Stimulated activated CD4-positive, alpha-beta T cell treated with anti-CD3 and anti-CD28 coated beads, Interleukin-12 subunit alpha, Interleukin-12 subunit beta, amount 100 ng/mL, for 24 hours (primary cell): Measurements from ENCODE around the gene SCYL3.
"Not testable (repeated sequence)": the region's sequence is repeated elsewhere in the genome, so short reads cannot be mapped to it uniquely, and the experiment has no call there.

Experiments
- DNase-seq, 2 experiments: peaks; one replicate each; pipeline ENCODE4 v3.0.0-alpha.2; 2020; ENCODE audit warnings: low read depth in 2 of 2

SCYL3 gene, protein sequence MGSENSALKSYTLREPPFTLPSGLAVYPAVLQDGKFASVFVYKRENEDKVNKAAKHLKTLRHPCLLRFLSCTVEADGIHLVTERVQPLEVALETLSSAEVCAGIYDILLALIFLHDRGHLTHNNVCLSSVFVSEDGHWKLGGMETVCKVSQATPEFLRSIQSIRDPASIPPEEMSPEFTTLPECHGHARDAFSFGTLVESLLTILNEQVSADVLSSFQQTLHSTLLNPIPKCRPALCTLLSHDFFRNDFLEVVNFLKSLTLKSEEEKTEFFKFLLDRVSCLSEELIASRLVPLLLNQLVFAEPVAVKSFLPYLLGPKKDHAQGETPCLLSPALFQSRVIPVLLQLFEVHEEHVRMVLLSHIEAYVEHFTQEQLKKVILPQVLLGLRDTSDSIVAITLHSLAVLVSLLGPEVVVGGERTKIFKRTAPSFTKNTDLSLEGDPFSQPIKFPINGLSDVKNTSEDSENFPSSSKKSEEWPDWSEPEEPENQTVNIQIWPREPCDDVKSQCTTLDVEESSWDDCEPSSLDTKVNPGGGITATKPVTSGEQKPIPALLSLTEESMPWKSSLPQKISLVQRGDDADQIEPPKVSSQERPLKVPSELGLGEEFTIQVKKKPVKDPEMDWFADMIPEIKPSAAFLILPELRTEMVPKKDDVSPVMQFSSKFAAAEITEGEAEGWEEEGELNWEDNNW

DNA sequence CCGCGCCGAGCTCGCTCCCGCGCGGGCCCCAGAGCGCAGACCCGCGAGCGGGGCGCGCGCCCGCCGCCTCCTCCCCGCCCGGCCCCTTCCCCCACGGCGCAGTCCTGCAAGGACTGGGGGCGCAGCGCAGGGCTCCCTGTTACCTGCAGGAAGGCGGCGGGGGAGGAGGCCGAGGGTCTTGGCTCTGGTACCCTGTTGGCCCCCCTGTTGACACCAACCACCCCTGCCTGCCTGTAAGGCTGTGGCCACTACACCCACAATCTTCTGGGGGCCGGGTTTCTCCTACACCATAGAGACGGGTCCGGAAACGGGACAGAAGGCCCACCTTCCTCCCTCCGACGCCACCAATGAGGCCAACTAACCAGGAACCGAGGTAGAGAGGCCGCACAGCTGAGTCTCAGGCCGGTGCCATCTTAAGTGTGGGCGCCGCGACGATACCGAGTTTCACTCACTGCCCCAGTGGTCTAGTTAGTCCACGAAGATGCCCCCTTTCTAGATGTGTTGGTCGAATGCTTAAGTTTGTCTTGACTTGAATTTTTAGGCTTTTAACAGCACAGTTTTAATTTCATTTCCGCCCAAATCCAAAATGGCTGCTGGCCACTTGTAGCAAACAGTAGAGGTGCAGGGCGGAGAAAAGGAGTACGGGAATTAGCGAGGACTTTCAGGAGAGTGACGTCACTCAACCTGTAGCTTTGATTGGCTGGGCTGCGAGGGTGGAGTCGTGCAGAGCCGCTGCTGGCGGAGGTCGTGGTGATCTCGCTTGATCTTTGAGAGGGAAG, at the start of gene SCYL3:
TSS of gene SCYL3 (minus strand) at position 252 of the 779 bp plus-strand sequence. CDS start 5,056 bp downstream, outside the sequence.
- DNase-seq = peak; percentile 82 to 83

DNA sequence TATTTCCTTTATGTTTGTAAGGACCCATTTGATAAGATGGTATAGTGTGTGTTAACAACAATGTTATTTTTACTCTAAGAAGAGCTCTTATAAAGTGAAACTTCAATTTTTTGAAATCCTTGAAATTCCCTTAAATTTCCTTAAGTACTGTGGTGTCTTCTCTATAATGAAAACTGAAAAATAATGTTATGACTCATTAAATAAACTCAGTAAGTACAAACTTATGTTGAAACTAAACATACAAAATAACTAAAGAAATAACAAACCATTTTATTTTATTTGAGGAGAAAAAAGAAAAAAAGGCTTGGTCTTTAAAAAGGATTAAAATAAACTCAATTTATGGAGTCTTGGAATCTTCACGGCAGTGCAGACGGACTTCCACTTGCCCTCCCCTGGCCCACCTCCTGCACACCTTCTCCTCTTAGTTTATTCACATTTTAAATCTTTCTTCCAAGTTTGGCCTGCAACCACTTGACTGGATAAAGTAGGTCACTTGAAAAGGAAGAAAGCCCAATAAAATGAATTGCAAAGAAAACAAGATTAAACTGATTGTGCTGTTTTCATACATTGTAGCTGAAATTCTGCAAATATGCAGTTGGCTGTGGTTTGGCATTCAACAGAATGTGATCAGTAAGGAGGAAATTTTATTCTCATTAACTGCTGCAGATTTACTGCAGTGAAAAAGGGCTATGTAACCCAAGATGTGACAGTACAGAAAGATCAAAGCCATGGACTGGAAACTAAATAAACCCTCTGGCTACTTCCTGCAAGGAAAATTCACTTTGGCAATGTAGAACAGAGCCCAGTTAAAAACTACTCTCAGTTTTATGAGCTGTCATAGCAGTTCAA, 48.5 kb upstream of the SCYL3 start:
- no peak for DNase-seq

DNA sequence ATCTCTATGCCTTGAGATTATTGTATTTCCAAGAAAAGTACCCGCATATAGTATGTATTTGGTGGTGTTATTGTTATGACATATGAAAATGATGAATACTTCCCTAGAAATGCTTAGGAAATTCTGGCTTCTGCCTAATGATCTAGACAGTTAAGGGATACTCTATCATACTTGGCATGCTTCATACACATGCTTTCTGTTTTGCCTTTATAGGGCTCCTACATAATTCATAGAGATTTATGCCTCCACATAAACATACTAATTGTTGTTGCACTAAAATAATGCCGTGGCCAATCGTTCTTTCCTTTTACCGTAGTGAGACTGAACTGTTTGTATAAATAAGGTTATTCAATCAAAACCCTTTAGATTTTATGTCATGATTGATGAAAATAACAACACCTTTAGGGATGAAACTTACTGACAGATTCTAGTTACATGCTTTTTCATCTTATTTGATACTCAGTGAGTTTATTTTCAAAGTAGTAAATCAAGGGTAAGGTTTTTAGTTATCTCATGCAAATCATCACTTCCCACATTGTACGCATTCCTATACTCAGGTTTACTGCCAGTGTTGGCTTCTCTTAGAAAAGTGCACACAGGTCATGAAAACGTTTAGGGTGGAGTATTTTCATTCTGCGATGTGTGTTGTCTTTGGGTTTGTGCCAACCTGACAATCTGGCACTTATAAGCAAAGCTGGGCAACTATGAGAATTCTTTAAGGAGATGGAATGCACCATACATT, 40.5 kb upstream of the SCYL3 start:
- DNase-seq = no peak

GRCh38 chr1:169931795-169932231, 38.1 kb upstream of the SCYL3 start:
- no peak for DNase-seq

GRCh38 chr1:169929210-169929526, 35.5 kb upstream of the SCYL3 start:
- no peak for DNase-seq

DNA sequence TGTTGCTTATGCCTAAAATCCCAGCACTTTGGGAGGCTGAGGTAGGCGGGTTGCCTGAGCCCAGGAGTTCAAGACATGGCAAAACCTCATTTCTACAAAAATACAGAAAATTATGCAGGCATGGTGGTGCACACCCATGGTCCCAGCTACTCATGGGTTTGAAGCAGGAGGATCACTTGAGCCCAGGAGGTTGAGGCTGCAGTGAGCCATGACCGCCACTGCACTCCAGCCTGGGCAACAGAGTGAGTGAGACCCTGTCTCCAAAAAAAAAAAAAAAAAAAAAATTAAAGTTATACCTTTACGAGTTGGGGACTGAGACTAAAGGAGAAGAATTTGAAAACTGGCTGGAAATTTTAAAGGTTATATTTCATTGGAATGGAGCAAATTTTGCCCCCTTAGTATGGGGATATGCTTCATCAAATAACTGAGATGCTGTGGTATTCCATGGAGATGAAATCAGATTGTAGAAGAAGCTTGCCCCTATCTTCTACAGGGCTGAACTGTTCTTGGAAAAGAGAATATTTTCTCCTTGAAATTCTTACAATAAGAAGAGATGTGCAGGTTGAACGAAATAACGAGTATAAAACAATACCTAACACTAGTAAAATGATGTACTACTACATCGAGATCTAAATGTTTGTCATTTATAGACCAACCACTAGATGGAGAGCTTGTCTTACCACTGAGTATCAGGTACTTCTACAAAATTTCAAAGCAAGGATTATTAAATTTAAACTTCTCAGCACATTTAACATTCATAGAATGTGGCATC, 34.9 kb upstream of the SCYL3 start:
- DNase-seq = no peak

- no peak for DNase-seq
Observed at GRCh38 chr1:169925505-169926482, 32.1 kb upstream of the SCYL3 start.

- no peak for DNase-seq
Observed at GRCh38 chr1:169924829-169925228, 31.1 kb upstream of the SCYL3 start.

GRCh38 chr1:169924063-169924462, 30.4 kb upstream of the SCYL3 start:
- no peak for DNase-seq

GRCh38 chr1:169921080-169921479, 27.4 kb upstream of the SCYL3 start:
- no peak for DNase-seq

DNA sequence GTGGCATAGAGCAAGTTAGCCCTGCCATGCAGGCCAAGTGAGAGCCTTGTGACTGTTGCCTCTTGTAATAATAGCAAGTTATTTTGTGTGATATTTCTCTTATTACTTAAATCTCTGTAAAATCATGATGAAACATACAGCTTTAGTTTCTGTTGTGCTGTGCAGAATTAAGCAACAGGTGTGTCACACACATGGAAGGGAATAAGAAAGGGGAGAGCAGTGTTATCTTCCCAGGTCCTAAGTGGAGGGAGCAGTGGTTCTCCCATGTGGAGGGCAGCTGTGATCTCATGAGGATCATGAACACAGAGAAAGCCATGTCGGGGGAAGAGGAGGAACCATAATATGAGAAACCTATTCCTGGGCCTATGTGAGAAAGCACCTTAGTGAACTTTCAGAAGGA, 25.2 kb upstream of the SCYL3 start:
- no peak for DNase-seq

GRCh38 chr1:169918220-169918619, 24.5 kb upstream of the SCYL3 start:
- not testable (repeated sequence) for DNase-seq

DNA sequence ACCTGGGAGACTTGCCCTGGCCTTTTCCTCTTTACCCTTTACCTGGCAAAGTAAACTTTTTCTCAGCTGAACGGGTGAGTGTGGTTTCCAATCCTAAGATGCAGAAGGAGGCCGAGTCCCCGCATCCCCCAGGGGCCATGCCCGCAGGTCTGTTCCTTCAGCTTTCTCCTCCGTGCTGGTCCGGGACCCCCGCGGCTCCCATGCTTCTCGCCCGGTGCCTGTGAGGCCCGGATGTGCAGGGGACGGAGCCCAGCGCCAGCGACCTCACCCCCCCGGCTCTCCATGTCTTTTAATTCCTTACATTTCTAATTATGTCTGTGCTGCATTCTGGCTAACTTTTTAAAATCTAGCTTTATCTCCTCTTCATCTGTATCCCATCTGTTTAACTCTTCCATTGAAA, 21.5 kb upstream of the SCYL3 start:
- DNase-seq = no peak

DNA sequence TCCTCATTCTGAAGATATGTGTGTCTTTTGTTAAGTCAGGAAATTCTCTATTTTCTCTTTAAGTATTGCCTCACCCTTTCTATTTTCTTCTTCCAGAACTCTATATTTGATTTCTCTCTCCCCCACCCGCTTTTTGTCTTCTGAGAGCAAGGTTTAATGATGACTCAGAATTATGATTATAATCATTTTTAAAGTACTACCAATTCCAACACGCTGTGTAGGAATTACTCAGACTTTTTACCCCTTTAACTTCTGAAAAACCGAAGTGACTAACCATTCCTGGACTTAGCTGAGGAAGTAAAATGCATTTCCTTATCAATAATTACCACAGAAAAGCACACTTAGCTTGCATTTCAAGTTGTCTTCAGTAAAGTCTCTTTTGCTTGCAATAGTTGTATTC, 20.8 kb upstream of the SCYL3 start:
- DNase-seq = no peak

- no peak for DNase-seq
Observed at GRCh38 chr1:169909499-169909898, 15.8 kb upstream of the SCYL3 start.

DNA sequence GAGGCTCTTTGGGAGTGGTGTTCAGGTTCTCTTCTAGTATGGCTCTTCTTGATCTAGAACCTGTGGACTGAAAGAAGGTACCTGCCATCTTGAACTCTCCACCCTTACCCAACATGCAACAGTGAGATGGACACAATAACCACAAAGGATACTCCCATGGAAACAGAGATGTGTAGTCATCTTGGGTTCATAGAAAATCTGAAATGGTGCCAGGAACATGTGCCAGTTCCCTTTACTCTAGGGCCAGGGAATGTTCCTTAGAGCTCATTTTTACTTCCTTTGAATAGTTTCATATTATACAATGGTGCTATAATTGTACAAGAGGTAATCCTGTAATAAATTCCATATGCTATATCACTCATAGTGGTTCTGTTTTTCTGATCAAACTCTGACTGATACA, 13.2 kb upstream of the SCYL3 start:
- DNase-seq = no peak

- no peak for DNase-seq
Observed at GRCh38 chr1:169904834-169905233, 11.1 kb upstream of the SCYL3 start.

DNA sequence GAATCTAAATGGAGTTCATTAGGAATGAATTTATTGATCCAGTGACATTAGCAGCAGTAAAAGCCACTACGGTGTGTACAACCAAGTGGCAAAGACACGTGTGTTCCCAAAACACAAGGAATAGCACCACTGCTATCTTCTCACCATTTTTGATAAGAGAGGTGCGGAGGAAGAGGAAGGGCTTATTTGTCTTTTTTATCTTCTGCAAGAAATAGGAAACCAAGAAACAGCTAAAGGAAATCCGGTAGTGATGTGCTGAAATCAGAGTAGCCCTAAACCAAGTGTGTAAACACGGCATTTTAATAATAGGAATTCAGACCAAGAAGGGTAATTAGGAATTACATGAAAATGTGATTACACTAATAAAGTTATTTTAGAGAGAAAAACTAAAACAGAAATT, 9.1 kb upstream of the SCYL3 start:
- no peak for DNase-seq

GRCh38 chr1:169901115-169901514, 7.4 kb upstream of the SCYL3 start:
- no peak for DNase-seq
